Renal cortex interstitium (tissue), 11 donors: ENCODE results near the gene HDDC2. TPM values are rescaled to one million over a fixed set of nuclear protein-coding genes. Genes with fewer than 3 reads are reported as not detected.

Source experiments
- DNase-seq, 11 donors: peaks; one replicate each; pipeline ENCODE4 v3.0.0-alpha.2; 2013; ENCODE audit warnings: low read depth in 9 of 11, low spot score in 4 of 11; ENCODE audit errors: extremely low read depth in 1 of 11
- polyA plus RNA-seq, 3 donors: library from polyadenylated mRNA; unstranded; fragments of 120-200 nt; gene quantifications; one replicate each; pipeline ENCODE4 v1.2.1, GENCODE V29; 2013; ENCODE audit not compliant: insufficient read length in 3 of 3

The HDDC2 gene
- polyA plus RNA-seq, 3 donors = 98.3 to 110 (median 105) TPM

DNA sequence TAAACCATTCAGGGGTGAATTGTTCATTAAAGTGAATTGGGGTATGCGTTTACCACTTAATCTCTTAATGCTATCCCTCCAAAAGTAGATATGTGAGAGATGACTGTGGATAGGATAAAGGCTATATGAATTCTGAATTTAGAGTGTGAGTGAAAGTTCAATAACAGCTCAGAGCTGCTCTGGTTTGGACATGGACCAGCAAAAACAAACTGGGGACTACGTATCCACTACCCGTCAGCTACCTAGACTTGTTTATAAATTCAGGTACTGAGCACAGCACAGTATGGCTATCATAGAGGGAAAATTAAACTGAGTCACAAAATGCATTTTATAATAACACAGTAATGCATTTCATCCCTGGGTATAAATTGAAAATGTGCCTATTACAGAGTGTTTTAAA, 44.4 kb downstream of the HDDC2 start:
- no peak for DNase-seq

DNA sequence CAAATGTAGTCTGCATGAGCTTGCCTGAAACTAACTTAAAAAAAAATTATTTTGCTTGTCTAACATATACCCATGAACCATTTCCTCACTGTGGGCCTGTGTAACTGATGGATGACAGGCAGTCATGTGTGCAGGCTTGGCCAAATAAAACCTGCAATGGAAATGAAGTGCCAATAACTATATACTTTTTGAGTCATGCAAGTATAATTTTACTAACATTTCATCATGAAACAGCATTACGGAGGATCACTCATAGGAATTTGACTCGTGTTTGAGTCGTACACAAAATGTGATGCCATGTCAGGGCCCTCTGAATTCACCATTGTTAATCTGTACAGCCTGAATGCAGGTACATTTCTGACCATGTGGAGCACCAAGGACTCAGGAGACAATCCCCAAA, 46.6 kb downstream of the HDDC2 start:
- no peak for DNase-seq

DNA sequence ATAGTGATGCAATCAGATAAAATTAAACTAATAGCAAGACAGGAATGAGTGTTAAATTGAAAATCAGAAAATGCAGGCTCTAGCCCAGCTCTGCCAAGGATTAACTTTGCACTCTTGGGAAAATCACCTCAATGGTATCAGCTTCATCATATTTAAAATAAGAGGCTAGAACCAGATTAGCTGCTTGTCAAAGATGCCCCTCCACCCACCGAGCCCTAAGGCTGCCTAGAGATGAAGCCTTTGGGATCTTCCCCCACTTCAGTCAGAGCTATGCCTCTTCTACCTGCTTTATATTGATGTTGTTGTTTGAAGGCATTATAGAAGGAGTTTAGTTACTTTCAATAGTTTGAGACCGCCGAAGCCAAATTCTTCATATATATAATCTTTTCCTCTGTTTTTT, 47.4 kb downstream of the HDDC2 start:
- DNase-seq = no peak

DNA sequence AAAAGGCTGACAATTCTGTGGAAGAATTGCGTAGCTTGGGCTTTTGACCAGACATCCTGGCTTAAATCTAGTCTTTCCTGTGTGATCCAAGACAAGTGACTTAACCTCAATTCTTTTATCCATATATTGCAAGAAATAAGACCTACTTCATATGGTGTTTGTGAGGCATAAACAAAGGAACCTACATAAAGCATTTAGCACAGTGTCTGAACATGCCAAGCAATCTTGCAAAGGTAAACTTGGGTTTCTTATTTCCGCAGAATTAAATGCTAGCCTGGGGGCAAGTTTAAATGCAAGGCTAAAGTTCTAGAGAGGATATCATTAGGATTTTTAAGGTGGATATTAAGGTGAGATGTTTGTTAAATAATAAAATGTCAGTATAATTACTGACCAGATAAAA, 47.9 kb downstream of the HDDC2 start:
- DNase-seq = no peak

DNA sequence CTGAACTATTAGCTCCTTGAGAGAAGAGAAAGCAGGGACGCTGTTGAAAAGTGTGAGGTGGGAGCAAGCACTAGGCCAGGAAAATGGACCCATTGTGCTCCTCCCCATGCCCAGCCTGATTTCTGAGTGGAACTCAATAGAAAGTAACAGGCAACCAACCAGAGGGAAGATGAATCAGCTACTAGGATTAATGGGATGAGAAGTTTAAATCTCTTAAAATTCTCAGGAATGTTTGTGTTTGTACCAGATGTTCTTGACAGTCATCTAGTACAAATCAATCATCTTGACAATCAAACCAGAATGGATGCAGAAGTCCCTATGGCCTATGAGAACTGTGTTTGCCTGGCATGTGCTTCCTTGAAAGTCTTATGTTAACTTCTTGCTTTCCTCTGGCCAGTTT, 48.9 kb downstream of the HDDC2 start:
- no peak for DNase-seq

DNA sequence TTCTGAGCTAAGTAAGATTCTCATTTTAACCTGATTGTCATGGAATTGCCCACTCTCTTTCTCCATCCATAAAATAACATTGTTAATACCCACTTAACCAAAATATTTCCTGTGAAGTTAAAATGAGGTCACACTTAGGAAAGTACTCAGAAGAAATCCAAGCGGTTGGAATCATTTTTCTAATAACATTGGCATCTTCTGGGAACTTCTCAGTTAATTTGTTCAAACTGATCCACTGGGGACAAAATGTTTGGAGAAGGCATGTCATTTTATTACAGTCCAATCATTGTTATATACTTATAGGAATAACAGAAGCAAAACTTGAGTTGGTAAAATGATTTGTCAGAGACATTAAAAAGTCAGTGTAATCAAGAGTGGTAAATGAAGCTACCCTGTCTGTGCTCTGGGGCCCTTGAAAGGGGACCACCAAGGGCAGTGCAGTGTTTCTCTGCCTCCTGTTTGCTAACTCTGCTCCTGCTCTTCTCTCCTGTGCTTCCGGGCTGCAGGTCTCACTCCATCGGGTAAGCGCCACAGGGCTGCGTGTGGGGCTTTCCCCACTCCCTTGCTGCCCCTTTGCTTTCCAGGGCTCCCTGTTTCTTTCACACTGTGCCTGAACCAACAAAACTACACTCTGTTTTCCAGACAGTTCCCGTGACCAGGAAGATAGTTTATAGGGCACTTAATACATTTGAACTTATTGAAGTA, 50.1 kb downstream of the HDDC2 start:
- DNase-seq = peak in 3 of 11 donors; percentile 10 to 11 (median 10)

DNA sequence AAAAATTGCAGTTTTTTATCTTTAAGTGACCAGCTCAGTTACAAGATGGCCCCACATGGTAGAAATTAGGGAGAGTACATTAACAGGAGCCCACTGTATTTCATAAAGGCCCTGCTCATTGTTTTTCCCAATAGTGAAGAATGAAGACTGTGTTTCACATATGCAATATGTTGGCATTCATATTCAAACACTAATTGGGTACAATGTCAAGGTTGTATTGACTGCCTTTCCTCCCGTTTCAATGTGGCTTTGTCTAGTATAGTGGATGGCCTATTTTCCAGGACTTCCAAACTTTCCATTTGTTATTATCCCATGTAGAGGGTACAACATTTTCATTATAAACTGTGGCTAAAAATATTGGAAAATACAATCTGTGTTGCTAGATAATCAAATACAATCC, 51.3 kb downstream of the HDDC2 start:
- no peak for DNase-seq

DNA sequence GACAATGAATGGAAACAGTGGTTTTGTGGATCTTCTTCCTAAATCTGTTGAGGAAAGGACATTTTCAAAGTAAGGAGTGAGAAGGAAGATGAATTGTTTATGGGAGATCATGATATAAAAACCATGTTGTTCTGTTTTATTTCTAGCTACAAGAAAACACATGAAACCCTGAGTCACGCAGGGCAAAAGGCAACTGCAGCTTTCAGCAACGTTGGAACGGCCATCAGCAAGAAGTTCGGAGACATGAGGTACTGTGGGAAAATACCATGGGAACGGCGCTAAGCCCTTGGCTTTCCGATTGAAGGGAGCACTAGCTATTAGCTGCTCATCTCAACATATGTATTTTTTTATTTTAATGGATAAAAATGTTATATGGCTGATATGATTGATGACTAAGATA, 53.6 kb downstream of the HDDC2 start:
- DNase-seq = no peak

DNA sequence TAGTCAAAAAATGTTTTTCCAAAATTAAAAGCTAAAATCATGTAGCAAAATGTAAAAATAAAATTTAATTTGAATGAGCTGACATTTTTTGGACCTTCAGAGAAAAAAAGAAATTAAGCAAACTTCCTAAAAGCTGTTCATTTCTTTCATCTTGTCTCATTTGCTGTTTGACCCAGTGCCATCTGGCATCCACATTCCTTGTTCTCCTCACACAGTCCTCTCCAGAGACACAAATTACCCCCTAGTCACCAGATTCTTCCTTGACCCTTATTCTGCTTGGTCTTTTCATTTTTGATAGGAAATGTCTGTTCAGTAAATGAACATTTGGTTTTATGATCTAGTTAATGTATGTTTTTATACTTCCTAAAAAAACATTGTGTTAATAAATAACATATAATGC, 55.2 kb downstream of the HDDC2 start:
- DNase-seq = no peak

DNA sequence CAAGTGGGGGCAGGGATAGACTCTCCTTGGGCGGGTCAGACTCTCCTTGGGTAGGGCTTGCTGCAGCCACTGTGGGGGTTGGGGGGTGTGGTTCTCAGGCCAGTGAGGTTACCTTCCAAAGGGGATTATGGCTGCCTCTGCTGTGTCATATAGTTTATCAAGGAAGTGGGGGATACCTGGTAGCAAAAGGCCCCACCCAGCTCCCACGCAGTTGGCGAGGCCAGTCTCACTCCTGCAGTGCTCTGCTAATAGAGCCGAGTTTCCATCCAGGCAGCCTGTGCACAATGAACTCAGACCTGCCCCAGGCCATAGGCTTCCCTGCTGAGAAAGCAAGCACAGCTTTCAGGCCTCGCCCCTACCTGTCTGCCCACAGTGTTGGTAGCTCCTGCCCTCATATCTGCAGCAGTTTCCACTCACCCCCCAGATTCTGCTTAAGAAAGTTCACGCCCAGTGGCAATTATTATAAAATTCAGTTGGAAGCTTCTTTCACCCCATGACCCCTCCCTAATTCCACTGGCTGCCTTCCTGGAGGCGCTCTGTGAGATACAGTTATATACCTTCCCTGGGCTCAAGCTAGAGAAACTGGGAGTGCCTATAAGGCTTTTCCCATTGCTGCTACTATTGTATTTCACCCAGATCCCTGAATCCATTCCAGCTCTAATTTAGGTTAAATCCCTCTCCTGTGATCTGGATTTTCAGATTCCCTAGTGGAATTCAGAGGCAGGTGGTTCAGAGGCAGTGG, 56.1 kb downstream of the HDDC2 start:
- no peak for DNase-seq

DNA sequence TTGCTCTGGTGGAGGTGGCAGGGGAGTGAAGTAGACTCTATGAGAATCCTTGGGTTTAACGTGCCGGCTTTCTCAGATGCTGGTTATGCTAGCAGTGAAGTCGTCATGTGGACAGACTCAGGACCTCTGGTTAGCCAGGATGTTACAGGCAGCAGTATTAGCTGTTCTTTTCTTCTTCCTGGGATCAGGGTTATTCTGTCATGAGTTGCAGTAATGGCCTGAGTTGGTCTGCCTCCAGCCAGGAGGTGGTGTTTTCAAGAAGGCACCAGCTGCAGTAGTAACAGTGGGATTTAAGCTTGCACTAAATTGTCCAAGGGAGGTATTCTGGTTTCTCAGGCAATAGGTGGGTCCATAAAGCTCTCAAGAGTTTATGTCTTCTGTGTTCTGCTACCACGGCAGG, 56.7 kb downstream of the HDDC2 start:
- no peak for DNase-seq

DNA sequence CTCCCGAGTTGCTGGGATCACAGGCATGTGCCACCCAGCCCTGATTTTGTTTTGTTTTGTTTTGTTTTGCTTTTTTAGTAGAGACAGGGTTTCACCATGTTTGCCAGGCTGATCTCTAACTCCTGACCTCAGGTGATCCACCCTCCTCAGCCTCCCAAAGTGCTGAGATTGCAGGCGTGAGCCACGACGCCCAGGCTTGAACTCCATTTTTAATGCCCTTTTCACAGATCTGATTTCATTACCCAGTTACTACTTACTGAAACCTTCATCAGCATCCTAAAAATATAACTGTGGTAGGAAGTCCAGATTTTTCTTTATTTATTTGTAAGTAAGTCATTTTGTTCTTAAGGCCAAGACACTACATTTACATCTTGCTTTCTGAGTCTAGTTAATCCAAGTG, 64.0 kb downstream of the HDDC2 start:
- DNase-seq = no peak

DNA sequence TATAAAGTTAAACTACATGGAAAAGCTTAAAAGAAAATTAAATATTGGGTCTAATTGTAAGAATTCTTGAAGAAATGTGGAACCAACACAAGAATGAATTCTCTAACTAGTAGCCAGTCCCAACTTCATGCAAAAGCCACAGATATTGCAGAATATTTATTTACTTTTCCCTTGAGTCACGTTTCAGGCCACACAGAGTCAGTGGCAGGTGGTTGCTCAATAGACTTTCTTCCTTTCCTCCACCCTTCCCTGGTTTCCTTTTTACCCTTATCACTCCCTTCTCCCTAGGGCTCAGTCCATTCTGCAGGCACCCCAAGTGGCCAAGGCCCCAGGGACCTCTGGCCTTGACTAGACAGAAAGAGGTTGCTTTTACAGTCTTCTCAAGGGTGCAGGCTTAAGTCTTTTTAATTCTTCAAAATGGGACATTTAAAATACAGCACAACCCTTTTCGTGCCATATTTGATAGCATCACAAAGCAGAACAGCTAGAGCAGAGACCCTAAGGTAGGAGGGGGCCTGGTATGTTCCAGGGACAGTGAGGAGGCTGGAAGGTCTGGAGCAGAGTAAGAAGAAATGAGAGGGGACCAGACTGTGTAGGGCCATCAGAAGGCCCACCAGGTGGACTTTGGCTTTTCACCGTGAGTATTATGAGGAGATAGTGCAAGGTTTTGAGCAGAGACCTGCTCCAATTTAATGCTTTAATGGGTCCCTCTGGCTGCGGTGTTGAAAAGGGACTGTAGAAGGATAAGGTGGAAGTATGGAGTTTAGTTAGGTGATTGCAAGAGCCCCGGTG, 65.0 kb downstream of the HDDC2 start:
- DNase-seq = no peak

DNA sequence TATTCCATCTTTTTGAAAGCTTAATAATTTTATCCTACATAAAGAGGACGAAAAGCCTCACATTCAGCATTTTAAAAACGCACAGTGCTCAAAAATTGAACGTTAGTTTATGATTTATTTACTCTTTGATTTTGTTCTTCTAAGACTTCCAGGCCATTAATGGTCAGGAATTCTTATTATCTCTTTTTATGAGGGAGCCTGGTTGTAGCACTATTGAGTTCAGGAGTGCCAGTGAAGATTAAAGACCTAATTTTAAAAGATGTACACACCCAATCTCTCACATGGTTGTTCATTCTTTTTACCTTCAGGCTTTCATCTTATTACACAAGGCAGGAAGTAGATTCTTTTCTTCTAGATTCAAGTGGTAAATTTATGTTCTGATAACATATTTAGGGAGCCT, 68.6 kb downstream of the HDDC2 start:
- no peak for DNase-seq

DNA sequence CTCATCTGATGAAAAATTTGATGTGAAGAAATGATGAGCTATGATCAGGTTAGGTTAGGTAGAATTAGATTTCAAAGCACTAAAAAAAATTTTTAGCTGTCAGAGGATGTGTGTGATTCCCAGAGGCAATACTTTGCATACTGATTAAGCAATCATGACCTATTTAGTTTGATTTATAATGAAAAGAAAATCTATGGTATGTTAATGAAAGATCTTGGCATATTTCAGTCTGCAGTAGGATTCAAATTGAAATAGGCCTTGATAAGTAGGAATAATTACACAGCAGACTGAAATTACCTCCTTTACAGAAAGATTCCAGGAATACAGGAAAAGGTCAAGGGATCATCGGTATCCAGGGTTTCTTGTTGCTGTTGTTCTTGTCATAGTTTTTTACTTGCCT, 69.3 kb downstream of the HDDC2 start:
- no peak for DNase-seq

DNA sequence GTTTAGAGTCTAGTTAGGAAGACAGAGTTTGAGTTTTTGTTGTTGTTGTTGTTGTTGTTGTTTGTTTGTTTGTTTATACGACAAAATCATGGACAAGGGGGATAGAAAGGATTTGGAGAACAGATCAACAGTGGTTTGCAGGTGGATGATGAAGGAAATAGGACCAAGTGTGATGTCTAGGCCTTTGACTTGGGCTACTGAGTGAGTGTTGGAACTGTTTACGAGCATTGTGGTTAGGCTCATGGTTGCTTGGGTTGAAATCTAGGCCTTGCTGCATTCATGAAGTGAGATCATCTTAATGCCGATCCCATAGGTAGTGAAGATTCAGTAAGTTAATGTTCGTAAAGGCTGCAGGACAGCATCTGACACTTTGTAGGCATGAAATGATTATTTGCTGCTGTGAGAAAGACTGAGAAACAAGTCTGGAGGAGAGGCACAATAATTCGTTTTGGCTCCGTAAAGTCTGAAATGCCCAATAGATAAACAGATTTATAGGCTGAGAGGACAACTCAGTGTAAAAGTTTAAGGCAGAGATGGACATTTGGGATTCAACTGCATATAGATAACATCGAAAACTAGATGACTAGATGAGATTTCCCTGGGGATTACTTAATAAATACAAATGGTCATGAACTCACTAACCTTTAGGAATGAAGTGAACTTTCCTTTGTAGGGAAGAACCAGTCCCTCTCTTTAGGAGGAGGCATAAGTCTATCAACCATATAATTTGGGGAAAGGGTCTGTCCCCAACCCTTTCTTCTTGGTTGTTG, 70.0 kb downstream of the HDDC2 start:
- DNase-seq = no peak

DNA sequence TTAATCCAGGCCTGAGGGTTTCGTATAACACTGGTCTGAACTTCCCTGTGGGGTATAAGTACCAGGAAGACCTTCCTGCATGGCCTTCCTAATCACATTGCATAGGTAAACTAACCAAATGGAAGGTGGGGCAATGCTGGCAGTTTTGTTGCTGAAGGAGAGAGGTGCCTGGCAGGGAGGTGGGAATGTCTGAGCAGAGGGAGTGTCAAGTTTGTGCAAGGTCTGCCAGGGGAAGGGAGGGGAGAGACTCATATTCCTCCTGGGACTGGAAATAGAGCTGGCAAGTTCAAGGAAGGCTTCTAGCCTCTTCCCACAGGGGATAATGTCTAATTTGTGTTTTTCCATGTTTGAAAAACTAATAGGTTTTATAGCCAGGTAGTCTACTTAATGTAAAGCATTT, 70.6 kb downstream of the HDDC2 start:
- no peak for DNase-seq

DNA sequence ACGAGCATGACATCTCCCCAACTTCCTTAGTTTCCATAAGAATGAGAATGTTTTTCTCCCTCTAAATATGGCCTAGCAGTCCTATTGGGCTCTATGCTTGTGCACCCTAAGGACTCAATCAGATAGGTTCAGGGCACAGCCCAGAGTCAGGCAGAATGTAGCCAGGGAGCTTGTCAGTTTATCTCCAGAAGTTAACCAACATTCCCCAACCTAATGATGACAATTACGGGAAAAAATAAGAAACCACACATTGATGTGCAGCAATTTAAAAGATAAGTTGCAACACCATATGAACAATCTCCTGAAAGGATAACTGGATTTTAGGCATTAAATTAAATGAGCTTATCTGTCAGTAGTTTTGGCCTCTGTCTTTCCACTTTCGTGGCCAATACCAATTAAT, 71.1 kb downstream of the HDDC2 start:
- DNase-seq = no peak

DNA sequence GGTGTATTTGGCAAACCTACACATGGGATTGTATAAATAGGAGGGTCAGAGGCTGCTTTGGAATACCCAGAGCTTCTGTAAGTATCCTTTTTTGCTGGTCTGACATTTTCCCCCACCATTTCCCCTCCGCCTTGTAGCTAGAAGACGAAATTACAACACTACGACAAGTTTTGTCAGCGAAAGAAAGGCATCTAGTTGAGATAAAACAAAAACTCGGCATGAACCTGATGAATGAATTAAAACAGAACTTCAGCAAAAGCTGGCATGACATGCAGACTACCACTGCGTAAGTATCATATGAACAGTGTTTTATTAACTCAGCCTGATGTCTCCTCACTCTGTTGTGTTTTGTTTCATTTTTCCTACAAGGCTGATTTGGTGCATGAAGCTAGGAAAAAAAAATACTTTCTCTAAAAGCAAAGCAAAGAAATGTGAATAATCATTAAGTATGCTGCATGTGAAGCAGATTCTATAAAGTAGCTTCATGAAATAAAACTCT, 72.7 kb downstream of the HDDC2 start:
- no peak for DNase-seq
